ENCODE measurements around the gene PGM1.

PGM1 gene

DNA sequence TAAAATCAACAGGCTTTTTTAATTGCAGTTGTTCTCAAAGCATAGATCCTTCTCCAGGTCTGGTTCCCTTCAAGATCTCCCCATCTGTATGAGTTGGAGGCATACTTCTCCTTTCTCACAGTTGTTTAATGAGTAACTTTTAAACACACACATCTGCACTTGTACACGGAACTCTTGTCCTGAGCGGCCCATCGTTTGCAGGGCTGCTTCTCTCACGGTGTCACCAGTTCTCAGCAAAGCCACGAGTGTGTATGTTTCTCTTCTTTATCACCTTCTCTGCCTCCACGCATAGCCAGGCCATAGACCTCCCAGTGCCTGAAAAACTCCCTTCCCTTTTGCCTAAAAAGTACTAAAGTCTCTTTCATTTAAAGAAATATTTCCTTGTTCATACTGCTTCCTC, 111.9 kb downstream of the PGM1 start:
- no peak for FAIRE-seq

DNA sequence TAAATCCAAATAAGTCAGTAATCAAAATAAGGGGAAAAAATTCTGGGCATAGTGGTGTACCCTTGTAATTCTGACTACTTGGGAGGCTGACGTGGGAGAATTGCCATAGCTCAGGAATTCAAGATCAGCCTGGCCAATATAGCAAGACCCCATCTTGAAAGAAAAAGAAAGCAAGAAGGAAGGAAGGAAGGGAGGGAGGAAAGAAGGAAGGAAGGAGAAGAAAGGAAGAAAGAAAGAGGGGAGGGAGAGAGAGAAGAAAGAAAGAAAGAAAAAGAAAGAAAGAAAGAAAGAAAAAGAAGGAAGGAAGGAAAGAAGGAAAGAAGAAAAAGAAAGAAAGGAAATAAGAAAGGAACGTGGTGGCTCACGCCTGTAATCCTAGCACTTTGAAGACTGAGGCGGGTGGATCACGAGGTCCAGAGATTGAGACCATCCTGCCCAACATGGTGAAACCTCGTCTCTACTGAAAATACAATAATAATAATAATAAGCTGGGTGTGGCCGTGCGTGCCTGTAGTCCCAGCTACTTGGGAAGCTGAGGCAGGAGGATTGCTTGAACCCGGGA, 116.1 kb downstream of the PGM1 start:
- FAIRE-seq = no peak
